HEK293 (cell line): ENCODE data around the gene DOK5.

Source experiments
- CTCF ChIA-PET: fragments of 350-600 bp; formaldehyde crosslinking; extraction: SDS; loops from one replicate; lab custom pipeline; 2021; ENCODE audit warnings: antibody characterized with exemption; lab: Yijun Ruan, JAX
- POLR2A ChIA-PET: fragments of 300-600 bp; formaldehyde crosslinking; extraction: SDS; loops from one replicate; lab custom pipeline; 2020; ENCODE audit warnings: antibody characterized with exemption, inconsistent platforms; lab: Yijun Ruan, JAX
- H3K27ac ChIP-seq: fragments of 200-500 bp; sonication (Bioruptor generic); 2 replicates; pipeline ENCODE4 v1.5.1; 2014; ENCODE audit warnings: low read depth, low read length, control low read depth, inconsistent platforms; ENCODE audit errors: extremely low read depth
- H3K36me3 ChIP-seq, 2 experiments: fragments of 200-500 bp in 1 of 2; sonication (Bioruptor generic) in 1 of 2; 1 replicate in 1 of 2; 2 replicates in 1 of 2; pipeline ENCODE4 v1.5.1; 2014 to 2017; ENCODE audit warnings: inconsistent platforms in 2 of 2, low read length in 2 of 2; ENCODE audit not compliant: control insufficient read depth in 2 of 2, insufficient read depth in 1 of 2
- H3K4me1 ChIP-seq: fragments of 200-500 bp; sonication (Bioruptor generic); 2 replicates; pipeline ENCODE4 v1.5.1; 2014; ENCODE audit warnings: mild to moderate bottlenecking, low read length, inconsistent platforms; ENCODE audit not compliant: control insufficient read depth, insufficient read depth
- H3K4me3 ChIP-seq: 2 replicates; pipeline ENCODE4 v1.5.1; 2011; ENCODE audit warnings: low read depth, mild to moderate bottlenecking, control low read depth, low read length, moderate library complexity
- H3K9me3 ChIP-seq: fragments of 200-500 bp; sonication (Bioruptor generic); 2 replicates; pipeline ENCODE4 v1.5.1; 2014; ENCODE audit warnings: low read depth, low read length, inconsistent platforms; ENCODE audit not compliant: control insufficient read depth, insufficient read depth
- GLI2 ChIP-seq: fragments of 450-650 bp; formaldehyde crosslinking; IDR thresholded peaks from 2 replicates; pipeline ENCODE4; 2017; ENCODE audit warnings: missing biosample characterization, missing genetic modification characterization, low read depth, borderline replicate concordance
- IKZF3 ChIP-seq: fragments of 450-650 bp; IDR thresholded peaks from 2 replicates; pipeline ENCODE4 v1.5.0; 2018; ENCODE audit warnings: missing biosample characterization, mild to moderate bottlenecking, missing genetic modification characterization, moderate library complexity
- PATZ1 ChIP-seq: fragments of 450-650 bp; formaldehyde crosslinking; IDR thresholded peaks from 2 replicates; pipeline ENCODE4 v1.5.1; 2016; ENCODE audit warnings: missing biosample characterization, missing genetic modification characterization
- PBX3 ChIP-seq: sonication (generic); formaldehyde crosslinking; IDR thresholded peaks from 2 replicates; pipeline ENCODE4 v1.8.1; 2022; ENCODE audit warnings: mild to moderate bottlenecking, moderate library complexity, missing genetic modification reagents
- RBAK ChIP-seq: fragments of 450-650 bp; formaldehyde crosslinking; IDR thresholded peaks from 2 replicates; pipeline ENCODE4 v1.5.1; 2016; ENCODE audit warnings: missing biosample characterization, missing genetic modification characterization
- REST ChIP-seq: fragments of 450-650 bp; formaldehyde crosslinking; IDR thresholded peaks from 2 replicates; pipeline ENCODE4 v1.5.1; 2016; ENCODE audit warnings: missing biosample characterization, missing genetic modification characterization
- WT1 ChIP-seq: fragments of 450-650 bp; formaldehyde crosslinking; IDR thresholded peaks from 2 replicates; pipeline ENCODE4 v1.5.1; 2016; ENCODE audit warnings: missing biosample characterization, missing genetic modification characterization
- YY2 ChIP-seq: fragments of 450-650 bp; formaldehyde crosslinking; IDR thresholded peaks from 2 replicates; pipeline ENCODE4 v1.5.1; 2016; ENCODE audit warnings: missing biosample characterization, missing genetic modification characterization
- ZBTB20 ChIP-seq: fragments of 450-650 bp; formaldehyde crosslinking; IDR thresholded peaks from 2 replicates; pipeline ENCODE4 v1.5.1; 2016; ENCODE audit warnings: missing biosample characterization, missing genetic modification characterization
- ZBTB21 ChIP-seq: fragments of 450-650 bp; formaldehyde crosslinking; IDR thresholded peaks from 2 replicates; pipeline ENCODE4 v1.5.1; 2017; ENCODE audit warnings: missing biosample characterization, missing genetic modification characterization
- ZEB2 ChIP-seq: fragments of 450-650 bp; formaldehyde crosslinking; IDR thresholded peaks from 2 replicates; pipeline ENCODE4 v1.5.1; 2016; ENCODE audit warnings: missing biosample characterization, missing genetic modification characterization
- ZFP69B ChIP-seq: fragments of 450-650 bp; formaldehyde crosslinking; IDR thresholded peaks from 2 replicates; pipeline ENCODE4 v1.5.1; 2016; ENCODE audit warnings: missing biosample characterization, missing genetic modification characterization
- ZNF175 ChIP-seq: fragments of 450-650 bp; formaldehyde crosslinking; IDR thresholded peaks from 2 replicates; pipeline ENCODE4 v1.5.1; 2016; ENCODE audit warnings: missing biosample characterization, missing genetic modification characterization
- ZNF239 ChIP-seq: fragments of 450-650 bp; formaldehyde crosslinking; IDR thresholded peaks from 2 replicates; pipeline ENCODE4 v1.5.1; 2016; ENCODE audit warnings: missing biosample characterization, missing genetic modification characterization
- ZNF280C ChIP-seq: fragments of 450-650 bp; formaldehyde crosslinking; IDR thresholded peaks from 2 replicates; pipeline ENCODE4 v1.5.1; 2016; ENCODE audit warnings: missing biosample characterization, missing genetic modification characterization
- ZNF404 ChIP-seq: fragments of 450-650 bp; formaldehyde crosslinking; IDR thresholded peaks from 2 replicates; pipeline ENCODE4 v1.5.1; 2017; ENCODE audit warnings: missing biosample characterization, missing genetic modification characterization
- ZNF664 ChIP-seq: fragments of 450-650 bp; formaldehyde crosslinking; IDR thresholded peaks from 2 replicates; pipeline ENCODE4 v1.5.1; 2016; ENCODE audit warnings: missing biosample characterization, missing genetic modification characterization
- ZSCAN23 ChIP-seq: fragments of 450-650 bp; formaldehyde crosslinking; IDR thresholded peaks from 2 replicates; pipeline ENCODE4 v1.5.1; 2016; ENCODE audit warnings: missing biosample characterization, missing genetic modification characterization
- TF ChIP-seq, protein P1 (sequence below): fragments of 450-650 bp; formaldehyde crosslinking; IDR thresholded peaks from 2 replicates; pipeline ENCODE4 v1.5.1; 2016; ENCODE audit warnings: missing biosample characterization, missing genetic modification characterization
- TF ChIP-seq, protein P2 (sequence below): fragments of 450-650 bp; formaldehyde crosslinking; IDR thresholded peaks from 2 replicates; pipeline ENCODE4 v1.5.1; 2016; ENCODE audit warnings: missing biosample characterization, missing genetic modification characterization

Gene DOK5

GRCh38 chr20:54497931-54498718 lies 22.7 kb downstream of the DOK5 start:
- Histone ChIP-seq H3K4me1 (no peaks in the 10 kb centered on the region), H3K4me3 (no peak overlapping the region), H3K36me3 (no peaks in the 10 kb centered on the region), H3K27ac (no peak overlapping the region), H3K9me3 (no peaks in the 10 kb centered on the region)
- TF ChIP-seq ZEB2 (no peak), ZNF175 (tag by site-specific recombination) (no peak), REST (tag by site-specific recombination) (0 out of 2 replicates have a peak, but pooled peaks have one; percentile 20), PBX3 (CRISPR knock-in tag) (no peak)
- TF ChIP-seq, protein P1, sequence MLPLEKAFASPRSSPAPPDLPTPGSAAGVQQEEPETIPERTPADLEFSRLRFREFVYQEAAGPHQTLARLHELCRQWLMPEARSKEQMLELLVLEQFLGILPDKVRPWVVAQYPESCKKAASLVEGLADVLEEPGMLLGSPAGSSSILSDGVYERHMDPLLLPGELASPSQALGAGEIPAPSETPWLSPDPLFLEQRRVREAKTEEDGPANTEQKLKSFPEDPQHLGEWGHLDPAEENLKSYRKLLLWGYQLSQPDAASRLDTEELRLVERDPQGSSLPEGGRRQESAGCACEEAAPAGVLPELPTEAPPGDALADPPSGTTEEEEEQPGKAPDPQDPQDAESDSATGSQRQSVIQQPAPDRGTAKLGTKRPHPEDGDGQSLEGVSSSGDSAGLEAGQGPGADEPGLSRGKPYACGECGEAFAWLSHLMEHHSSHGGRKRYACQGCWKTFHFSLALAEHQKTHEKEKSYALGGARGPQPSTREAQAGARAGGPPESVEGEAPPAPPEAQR: no peak
- POLR2A ChIA-PET: no interaction called here
- CTCF ChIA-PET: no interaction called here

DNA sequence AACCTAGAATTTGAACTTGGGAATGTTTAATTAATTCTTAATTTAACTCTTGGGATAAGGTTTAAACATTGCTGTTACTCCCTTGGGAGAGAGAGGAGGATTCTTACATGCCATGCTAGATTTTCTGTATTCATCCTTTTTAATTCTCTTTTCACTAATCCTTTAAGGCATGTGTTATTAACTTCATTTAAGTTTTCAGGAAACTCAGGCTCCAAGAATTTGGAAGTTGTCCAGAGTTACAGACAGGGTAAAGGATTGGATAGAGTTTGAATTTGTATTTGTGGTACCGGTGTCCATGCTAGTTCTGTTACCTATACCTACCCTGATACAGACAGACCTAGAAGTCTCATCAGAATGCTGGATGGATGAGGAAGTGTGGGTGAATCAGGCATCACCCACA lies 23.7 kb downstream of the DOK5 start:
- POLR2A ChIA-PET: interaction anchor here (0.6 kb wide), 1 partner anchor 16 kb away, joined by 3 read pairs; no protein-coding TSS in a partner anchor
- Histone ChIP-seq H3K4me3 (no peak overlapping the region), H3K36me3 (no peaks in the 10 kb centered on the region), H3K27ac (no peak overlapping the region), H3K4me1 (no peaks in the 10 kb centered on the region), H3K9me3 (no peaks in the 10 kb centered on the region)
- CTCF ChIA-PET: no interaction called here
- TF ChIP-seq, protein P2, sequence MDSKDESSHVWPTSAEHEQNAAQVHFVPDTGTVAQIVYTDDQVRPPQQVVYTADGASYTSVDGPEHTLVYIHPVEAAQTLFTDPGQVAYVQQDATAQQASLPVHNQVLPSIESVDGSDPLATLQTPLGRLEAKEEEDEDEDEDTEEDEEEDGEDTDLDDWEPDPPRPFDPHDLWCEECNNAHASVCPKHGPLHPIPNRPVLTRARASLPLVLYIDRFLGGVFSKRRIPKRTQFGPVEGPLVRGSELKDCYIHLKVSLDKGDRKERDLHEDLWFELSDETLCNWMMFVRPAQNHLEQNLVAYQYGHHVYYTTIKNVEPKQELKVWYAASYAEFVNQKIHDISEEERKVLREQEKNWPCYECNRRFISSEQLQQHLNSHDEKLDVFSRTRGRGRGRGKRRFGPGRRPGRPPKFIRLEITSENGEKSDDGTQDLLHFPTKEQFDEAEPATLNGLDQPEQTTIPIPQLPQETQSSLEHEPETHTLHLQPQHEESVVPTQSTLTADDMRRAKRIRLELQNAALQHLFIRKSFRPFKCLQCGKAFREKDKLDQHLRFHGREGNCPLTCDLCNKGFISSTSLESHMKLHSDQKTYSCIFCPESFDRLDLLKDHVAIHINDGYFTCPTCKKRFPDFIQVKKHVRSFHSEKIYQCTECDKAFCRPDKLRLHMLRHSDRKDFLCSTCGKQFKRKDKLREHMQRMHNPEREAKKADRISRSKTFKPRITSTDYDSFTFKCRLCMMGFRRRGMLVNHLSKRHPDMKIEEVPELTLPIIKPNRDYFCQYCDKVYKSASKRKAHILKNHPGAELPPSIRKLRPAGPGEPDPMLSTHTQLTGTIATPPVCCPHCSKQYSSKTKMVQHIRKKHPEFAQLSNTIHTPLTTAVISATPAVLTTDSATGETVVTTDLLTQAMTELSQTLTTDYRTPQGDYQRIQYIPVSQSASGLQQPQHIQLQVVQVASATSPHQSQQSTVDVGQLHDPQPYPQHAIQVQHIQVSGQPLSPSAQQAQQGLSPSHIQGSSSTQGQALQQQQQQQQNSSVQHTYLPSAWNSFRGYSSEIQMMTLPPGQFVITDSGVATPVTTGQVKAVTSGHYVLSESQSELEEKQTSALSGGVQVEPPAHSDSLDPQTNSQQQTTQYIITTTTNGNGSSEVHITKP (tag by site-specific recombination): no peak
- no peak for TF ChIP-seq GLI2 (tag by site-specific recombination)
- no peak for TF ChIP-seq WT1 (tag by site-specific recombination)
- no peak for TF ChIP-seq ZNF664 (tag by site-specific recombination)
- TF ChIP-seq ZSCAN23 (tag by site-specific recombination): no peak
- TF ChIP-seq PATZ1 (tag by site-specific recombination): no peak
- no peak for TF ChIP-seq ZNF280C
- no peak for TF ChIP-seq ZFP69B (tag by site-specific recombination)
- TF ChIP-seq RBAK: no peak
- no peak for TF ChIP-seq ZBTB20 (tag by site-specific recombination)
- no peak for TF ChIP-seq ZBTB21 (tag by site-specific recombination)
- no peak for TF ChIP-seq ZNF239 (tag by site-specific recombination)
- no peak for TF ChIP-seq YY2 (tag by site-specific recombination)
- TF ChIP-seq ZNF404 (tag by site-specific recombination): no peak
- TF ChIP-seq IKZF3 (tag by site-specific recombination): no peak
